PC-9 (cell line): ENCODE results near the gene MAGI2.

Experiments used
- CTCF ChIP-seq: fragments of 200-600 bp; sonication (generic); conservative IDR thresholded peaks from 2 replicates; pipeline ENCODE4 v1.6.1; 2017; ENCODE audit warnings: mixed run types, antibody characterized with exemption, mild to moderate bottlenecking, moderate library complexity
- EZH2 ChIP-seq: fragments of 200-600 bp; sonication (generic); IDR thresholded peaks from 2 replicates; pipeline ENCODE4 v1.8.0; 2017; ENCODE audit warnings: antibody characterized with exemption, low read depth

- TF ChIP-seq CTCF (no peak), EZH2 (no peak)
Measured at GRCh38 chr7:78172267-78172757, 1281.2 kb downstream of the MAGI2 start.
